MM.1S (cell line): ENCODE measurements around the gene PTTG1IP.

Source experiments
- DNase-seq: peaks from one replicate; pipeline ENCODE4 v3.0.0-alpha.2; 2015
- H2AFZ ChIP-seq: fragments of 300-600 bp; sonication (generic); 2 replicates; pipeline ENCODE4 v1.6.0; 2016; ENCODE audit warnings: antibody characterized with exemption, low read length
- H3F3A ChIP-seq: fragments of 300-600 bp; sonication (generic); 2 replicates; pipeline ENCODE4 v1.6.1; 2016; ENCODE audit warnings: mild to moderate bottlenecking, antibody characterized with exemption, low read length, moderate library complexity, mixed read lengths; ENCODE audit not compliant: insufficient read depth
- H3K27ac ChIP-seq: fragments of 300-600 bp; sonication (generic); 2 replicates; pipeline ENCODE4 v1.5.1; 2016; ENCODE audit warnings: mild to moderate bottlenecking, low read length
- H3K27me3 ChIP-seq: fragments of 300-600 bp; sonication (generic); replicated peaks from 2 replicates; pipeline ENCODE4 v1.6.0; 2016; ENCODE audit warnings: low read length; ENCODE audit not compliant: insufficient read depth
- H3K36me3 ChIP-seq: fragments of 300-600 bp; sonication (generic); replicated peaks from 2 replicates; pipeline ENCODE4 v1.6.1; 2016; ENCODE audit warnings: mild to moderate bottlenecking, low read length, mixed read lengths; ENCODE audit not compliant: insufficient read depth
- H3K4me1 ChIP-seq: fragments of 300-600 bp; sonication (generic); 2 replicates; pipeline ENCODE4 v1.6.1; 2016; ENCODE audit warnings: low read length, mixed read lengths
- H3K4me2 ChIP-seq: fragments of 300-600 bp; sonication (generic); 2 replicates; pipeline ENCODE4 v1.6.0; 2016; ENCODE audit warnings: low read depth, low read length
- H3K4me3 ChIP-seq: fragments of 300-600 bp; sonication (generic); 2 replicates; pipeline ENCODE4 v1.5.1; 2016; ENCODE audit warnings: low read length, mixed read lengths
- H3K79me2 ChIP-seq: fragments of 300-600 bp; sonication (generic); 2 replicates; pipeline ENCODE4 v1.6.1; 2016; ENCODE audit warnings: mixed run types, low read length, mixed read lengths
- H3K9ac ChIP-seq: fragments of 300-600 bp; sonication (generic); 2 replicates; pipeline ENCODE4 v1.6.1; 2016; ENCODE audit warnings: low read length, mixed read lengths
- H3K9me2 ChIP-seq: fragments of 300-600 bp; sonication (generic); replicated peaks from 2 replicates; pipeline ENCODE4 v1.6.1; 2016; ENCODE audit warnings: mild to moderate bottlenecking, low read length, mixed read lengths; ENCODE audit not compliant: insufficient read depth
- H3K9me3 ChIP-seq: fragments of 300-600 bp; sonication (generic); replicated peaks from 2 replicates; pipeline ENCODE4 v1.6.1; 2016; ENCODE audit warnings: mild to moderate bottlenecking, low read length, mixed read lengths; ENCODE audit not compliant: insufficient read depth
- H4K20me1 ChIP-seq: fragments of 300-600 bp; sonication (generic); 2 replicates; pipeline ENCODE4 v1.6.1; 2016; ENCODE audit warnings: mild to moderate bottlenecking, low read length, moderate library complexity, mixed read lengths; ENCODE audit not compliant: insufficient read depth
- EZH2 ChIP-seq: fragments of 300-600 bp; sonication (generic); optimal IDR thresholded peaks from 2 replicates; pipeline ENCODE3; 2017; ENCODE audit warnings: low read depth, mild to moderate bottlenecking, antibody characterized with exemption, low read length, mixed read lengths
- EZH2phosphoT487 ChIP-seq: fragments of 300-600 bp; sonication (generic); IDR thresholded peaks from 2 replicates; pipeline ENCODE4 v1.6.1; 2018; ENCODE audit warnings: antibody characterized with exemption, low read length
- TF ChIP-seq, protein P1 (sequence below): fragments of 300-600 bp; sonication (generic); IDR thresholded peaks from 2 replicates; pipeline ENCODE4 v1.5.1; 2016; ENCODE audit warnings: antibody characterized with exemption, low read length, mixed read lengths

Gene PTTG1IP

GRCh38 chr21:44910229-44911067 lies 37.0 kb upstream of the PTTG1IP start:
- H3K27me3 ChIP-seq, result peaks cover 94% of the 10 kb centered on the region
- H3K4me3 ChIP-seq, result no peak overlapping the region
- no peak overlapping the region for H3K4me2 ChIP-seq
- H4K20me1 ChIP-seq, result no peaks in the 10 kb centered on the region; the same call in 1 of the 2 replicates
- no peak overlapping the region for H3K9ac ChIP-seq
- no peak overlapping the region for H3K27ac ChIP-seq
- no peaks in the 10 kb centered on the region for H3K9me2 ChIP-seq
- H2AFZ ChIP-seq, result no peak overlapping the region
- H3F3A ChIP-seq, result no peaks in the 10 kb centered on the region
- no peak for DNase-seq
- H3K9me3 ChIP-seq, result no peaks in the 10 kb centered on the region
- TF ChIP-seq EZH2phosphoT487 (no peak), EZH2 (no peak)
- TF ChIP-seq, protein P1, sequence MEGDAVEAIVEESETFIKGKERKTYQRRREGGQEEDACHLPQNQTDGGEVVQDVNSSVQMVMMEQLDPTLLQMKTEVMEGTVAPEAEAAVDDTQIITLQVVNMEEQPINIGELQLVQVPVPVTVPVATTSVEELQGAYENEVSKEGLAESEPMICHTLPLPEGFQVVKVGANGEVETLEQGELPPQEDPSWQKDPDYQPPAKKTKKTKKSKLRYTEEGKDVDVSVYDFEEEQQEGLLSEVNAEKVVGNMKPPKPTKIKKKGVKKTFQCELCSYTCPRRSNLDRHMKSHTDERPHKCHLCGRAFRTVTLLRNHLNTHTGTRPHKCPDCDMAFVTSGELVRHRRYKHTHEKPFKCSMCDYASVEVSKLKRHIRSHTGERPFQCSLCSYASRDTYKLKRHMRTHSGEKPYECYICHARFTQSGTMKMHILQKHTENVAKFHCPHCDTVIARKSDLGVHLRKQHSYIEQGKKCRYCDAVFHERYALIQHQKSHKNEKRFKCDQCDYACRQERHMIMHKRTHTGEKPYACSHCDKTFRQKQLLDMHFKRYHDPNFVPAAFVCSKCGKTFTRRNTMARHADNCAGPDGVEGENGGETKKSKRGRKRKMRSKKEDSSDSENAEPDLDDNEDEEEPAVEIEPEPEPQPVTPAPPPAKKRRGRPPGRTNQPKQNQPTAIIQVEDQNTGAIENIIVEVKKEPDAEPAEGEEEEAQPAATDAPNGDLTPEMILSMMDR, result no peak
- no peaks in the 10 kb centered on the region for H3K79me2 ChIP-seq
- H3K4me1 ChIP-seq, result no peaks in the 10 kb centered on the region
- H3K36me3 ChIP-seq, result no peaks in the 10 kb centered on the region

GRCh38 chr21:44909719-44910118 lies 36.2 kb upstream of the PTTG1IP start:
- Histone ChIP-seq H3K9me2 (no peaks in the 10 kb centered on the region), H3K4me2 (no peak overlapping the region), H3K9ac (no peak overlapping the region), H3K27ac (no peak overlapping the region), H4K20me1 (no peaks in the 10 kb centered on the region), H3K9me3 (no peaks in the 10 kb centered on the region), H3K4me1 (no peaks in the 10 kb centered on the region), H2AFZ (no peak overlapping the region), H3K36me3 (no peaks in the 10 kb centered on the region), H3K79me2 (no peaks in the 10 kb centered on the region), H3K4me3 (no peak overlapping the region), H3F3A (no peaks in the 10 kb centered on the region), H3K27me3 (peaks cover 94% of the 10 kb centered on the region)
- no peak for DNase-seq
- TF ChIP-seq, protein P1, result no peak
- TF ChIP-seq EZH2phosphoT487 (no peak), EZH2 (no peak)

DNA sequence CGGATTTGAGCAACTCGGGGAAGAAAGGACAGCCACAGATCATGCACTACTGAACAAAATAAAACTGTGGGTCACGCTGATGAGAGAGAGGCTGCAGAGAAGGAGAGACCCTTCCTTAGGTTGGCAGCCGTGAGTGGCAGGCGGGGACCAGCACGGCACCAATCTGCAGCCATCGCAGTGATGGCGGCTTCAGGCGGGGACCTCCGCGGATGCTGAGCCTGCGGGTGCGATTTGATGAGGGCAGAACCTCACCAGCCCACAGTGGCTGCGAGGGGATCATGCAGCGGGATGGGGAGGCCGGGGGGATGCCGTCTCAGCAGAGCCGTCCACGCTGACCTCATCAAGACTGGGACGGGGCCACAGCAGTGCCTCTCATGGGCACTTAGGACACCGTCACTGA lies 35.4 kb upstream of the PTTG1IP start:
- Histone ChIP-seq H4K20me1 (no peaks in the 10 kb centered on the region), H3K27me3 (peaks cover 94% of the 10 kb centered on the region), H3K9me2 (no peaks in the 10 kb centered on the region), H3K4me2 (no peak overlapping the region), H3K9ac (no peak overlapping the region), H3K4me3 (no peak overlapping the region), H3K36me3 (no peaks in the 10 kb centered on the region), H3K4me1 (no peaks in the 10 kb centered on the region), H3K27ac (no peak overlapping the region), H3K9me3 (no peaks in the 10 kb centered on the region), H2AFZ (no peak overlapping the region), H3K79me2 (no peaks in the 10 kb centered on the region), H3F3A (no peaks in the 10 kb centered on the region)
- TF ChIP-seq EZH2phosphoT487, result no peak
- TF ChIP-seq, protein P1, result no peak
- no peak for TF ChIP-seq EZH2
- DNase-seq, result no peak
